GM18502 (cell line): ENCODE data around the gene RAB21.
"Not testable (repeated sequence)": the region's sequence is repeated elsewhere in the genome, so short reads cannot be mapped to it uniquely, and the experiment has no call there.

Source experiments
- ATAC-seq: cut with Tn5 transposase; IDR thresholded peaks from one replicate; pipeline ENCODE4 v1.9.1; 2021; ENCODE audit warnings: mild to moderate bottlenecking; ENCODE audit not compliant: unreplicated experiment, poor library complexity

RAB21 gene

GRCh38 chr12:71748081-71748850 lies 6.4 kb upstream of the RAB21 start:
- ATAC-seq: no peak

DNA sequence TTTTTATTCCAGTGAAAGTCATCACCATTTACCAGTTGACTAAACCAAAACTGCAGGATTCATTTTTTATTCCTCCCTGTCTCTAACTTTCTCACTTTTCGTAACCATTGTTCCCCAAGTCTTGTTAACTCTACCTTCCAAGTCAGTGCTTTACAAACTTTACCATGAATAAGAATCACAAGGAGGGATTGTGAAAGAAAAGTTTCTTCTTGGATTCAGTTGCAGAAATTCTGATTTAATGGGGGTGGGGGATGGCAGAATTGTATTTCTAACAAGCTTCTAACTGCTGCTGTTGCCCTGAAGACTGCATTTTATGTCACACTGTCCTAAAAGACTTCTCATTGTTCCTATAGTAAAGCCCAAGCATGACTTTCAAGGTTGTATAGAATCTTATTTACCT lies 5.0 kb upstream of the RAB21 start:
- ATAC-seq: no peak

DNA sequence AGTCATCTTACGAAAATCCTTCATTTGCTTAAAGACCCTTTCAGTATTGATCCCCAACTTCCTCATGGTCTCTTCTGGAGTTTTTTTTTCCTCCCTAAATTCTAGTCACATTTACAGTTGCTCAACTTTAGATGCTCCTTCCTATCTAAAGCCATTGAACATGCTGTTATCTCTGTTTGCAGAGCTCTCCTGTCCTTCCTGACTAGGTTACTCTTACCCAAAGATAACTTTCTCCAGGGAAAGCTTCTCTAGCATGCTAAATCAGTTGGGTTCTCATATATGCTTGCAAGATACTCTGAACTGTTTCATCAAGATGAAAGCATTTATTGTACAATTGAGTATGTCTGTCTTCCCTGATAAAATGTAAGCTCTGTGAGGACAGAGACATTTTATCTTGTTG lies 1.8 kb upstream of the RAB21 start:
- no peak for ATAC-seq

DNA sequence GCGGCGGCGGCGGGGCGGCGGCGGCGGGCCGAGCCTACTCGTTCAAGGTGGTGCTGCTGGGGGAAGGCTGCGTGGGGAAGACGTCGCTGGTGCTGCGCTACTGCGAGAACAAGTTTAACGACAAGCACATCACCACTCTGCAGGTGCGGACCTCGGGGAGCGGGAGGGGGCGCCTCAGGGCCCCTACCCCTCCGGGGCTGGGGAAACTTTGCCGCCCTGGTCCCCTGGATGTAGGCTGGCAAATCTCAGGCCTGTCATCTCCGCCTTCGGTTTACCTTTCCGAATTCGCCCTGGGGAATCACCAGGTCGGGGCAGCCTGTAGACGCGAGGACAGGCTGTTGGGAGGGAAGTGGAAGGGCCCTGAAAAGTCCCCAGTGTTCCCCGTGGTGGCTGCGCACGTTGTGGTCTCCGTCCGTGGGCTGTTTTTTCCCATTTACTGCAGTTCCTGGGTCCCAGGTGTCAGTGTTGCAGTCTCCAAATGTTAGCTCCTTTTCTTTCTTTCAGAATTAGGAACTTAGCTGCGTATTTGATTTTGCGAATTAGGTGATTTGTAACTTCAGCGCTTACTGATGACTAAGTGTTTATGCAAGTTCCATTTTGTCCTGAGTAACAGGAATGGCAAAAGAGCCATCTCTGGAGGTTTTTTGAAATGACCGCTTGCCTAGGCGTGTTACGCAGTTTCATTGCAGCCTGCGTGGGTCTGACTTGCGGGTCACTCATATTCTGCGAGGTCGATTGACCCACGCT lies 656 bp downstream of the RAB21 start:
- ATAC-seq: peak; percentile 58

GRCh38 chr12:71756054-71756690 lies 1.5 kb downstream of the RAB21 start:
- ATAC-seq: no peak

DNA sequence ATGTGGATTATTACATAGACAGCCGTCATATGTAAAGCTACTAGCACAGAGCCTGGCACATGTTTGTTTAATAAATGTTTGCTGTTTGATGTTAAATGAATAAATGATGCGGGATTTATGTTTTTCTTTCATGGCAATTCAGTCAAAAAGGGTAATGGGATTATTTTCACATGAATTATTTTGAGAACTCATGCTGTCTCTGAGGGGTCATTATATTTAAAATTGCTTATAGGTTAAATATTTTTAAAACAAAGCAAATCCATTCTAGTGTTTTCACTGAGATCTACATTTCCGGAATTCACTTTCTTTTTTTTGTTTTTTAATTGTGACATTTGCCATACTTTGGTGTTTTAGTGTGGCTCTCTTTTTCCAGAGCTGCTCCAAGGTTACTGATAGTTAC lies 5.3 kb downstream of the RAB21 start:
- no peak for ATAC-seq

DNA sequence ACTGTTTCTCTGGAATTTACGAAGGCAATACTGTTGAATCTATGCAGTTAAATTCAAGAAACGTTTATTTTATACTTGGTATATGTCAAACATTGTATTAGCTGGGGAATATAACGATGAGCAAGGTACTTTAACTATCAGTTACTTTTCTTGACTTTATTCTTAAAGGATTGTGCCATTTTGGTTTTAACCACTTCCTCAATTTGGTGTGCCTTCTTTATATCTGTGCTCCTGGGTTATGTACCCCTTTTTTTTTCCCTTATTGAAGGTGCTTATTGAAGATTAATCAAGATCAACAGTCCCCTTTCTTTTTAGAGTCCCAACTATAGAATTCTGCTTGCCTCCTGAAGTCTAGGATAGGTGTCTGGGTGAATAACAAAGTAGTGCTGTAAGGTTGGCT lies 5.8 kb downstream of the RAB21 start:
- ATAC-seq: no peak

DNA sequence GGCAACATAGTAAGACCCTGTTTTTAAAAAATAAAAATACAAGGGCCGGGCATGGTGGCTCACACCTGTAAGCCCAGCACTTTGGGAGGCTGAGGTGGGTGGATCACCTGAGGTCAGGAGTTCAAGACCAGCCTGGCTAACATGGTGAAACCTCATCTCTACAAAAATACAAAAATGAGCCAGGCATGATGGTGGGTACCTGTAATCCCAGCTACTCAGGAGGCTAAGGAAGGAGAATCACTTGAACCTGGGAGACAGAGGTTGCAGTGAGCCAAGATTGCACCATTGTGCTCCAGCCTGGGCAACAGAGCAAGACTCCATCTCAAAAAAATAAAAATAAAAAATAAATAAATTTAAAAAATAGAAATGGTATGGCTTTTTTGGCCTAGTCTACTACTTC lies 6.7 kb downstream of the RAB21 start:
- not testable (repeated sequence) for ATAC-seq

DNA sequence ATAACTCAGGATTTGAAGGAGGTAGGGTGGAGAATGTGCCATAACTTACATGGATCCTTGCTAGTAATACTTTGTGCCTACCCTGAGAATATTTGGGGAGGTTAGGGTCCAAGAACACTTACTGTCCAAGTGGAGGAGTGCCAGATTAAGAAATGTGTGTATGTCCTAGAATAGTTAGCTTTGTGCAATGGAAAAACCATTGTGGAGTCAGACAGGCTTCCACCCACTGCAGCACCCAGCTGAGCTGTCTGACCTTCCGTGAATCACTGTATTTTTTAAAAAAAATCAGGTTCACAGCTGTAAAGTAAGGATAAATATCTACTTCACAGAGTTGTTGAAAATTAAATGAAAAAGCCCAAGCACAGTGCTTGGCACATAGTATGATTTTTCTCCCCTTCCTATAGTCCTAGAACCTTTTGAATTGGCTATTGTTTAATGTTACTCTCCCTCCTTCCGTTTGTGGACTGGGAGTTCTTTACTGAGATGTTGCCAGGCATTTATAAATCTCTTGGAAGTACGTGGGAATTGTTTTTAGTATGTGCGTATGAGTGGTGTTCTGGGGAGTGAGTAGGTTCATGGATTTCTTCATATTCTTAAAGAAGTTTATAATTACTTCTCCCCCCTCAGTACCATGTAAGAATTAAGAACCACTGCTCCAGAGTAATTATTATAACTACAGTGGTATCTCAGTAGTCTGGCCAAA lies 9.2 kb downstream of the RAB21 start:
- ATAC-seq: no peak

DNA sequence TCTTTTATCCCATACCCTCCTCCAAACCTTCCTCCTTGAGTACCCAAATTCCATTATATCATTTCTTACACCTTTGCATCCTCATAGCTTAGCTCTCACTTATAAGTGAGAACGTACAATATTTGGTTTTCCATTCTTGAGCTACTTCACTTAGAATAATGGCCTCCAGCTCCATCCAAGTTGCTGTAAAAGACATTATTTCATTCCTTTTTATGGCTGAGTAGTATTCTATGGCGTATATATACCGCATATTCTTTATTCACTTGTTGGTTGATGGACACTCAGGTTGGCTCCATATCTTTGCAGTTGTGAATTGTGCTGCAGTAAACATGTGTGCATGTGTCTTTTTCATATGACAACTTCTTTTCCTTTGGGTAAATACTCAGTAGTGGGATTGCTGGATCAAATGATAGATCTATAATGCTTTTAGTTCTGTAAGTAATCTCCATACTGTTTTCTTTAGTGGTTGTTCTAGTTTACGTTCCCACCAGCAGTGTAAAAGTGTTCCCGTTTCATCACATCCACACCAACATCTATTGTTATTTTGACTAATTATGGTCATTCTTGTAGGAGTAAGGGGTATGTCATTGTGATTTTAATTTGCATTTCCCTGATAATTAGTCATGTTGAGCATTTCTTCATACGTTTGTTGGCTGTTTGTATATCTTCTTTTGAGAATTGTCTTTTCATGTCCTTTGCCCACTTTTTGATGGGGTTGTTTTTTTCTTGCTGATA lies 10.1 kb downstream of the RAB21 start:
- no peak for ATAC-seq

DNA sequence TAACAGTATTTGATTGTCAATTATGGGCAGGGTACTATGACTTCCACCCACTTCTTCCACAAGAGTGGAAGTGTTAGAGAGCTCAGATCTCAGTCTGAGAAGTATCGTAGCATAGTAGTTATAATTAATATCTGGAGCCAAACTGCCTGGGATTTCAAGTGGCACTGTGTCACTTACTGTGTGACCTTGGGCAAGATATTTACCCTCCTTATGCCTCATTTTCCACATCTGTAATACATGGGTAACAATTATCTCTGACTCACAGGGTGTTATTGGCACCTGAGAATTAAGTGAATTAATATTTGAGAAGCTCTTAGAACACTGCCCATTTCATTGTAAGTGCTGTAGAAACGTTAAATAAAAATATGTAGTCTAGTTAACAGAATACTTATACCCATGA lies 11.5 kb downstream of the RAB21 start:
- no peak for ATAC-seq

GRCh38 chr12:71767183-71767582 lies 12.5 kb downstream of the RAB21 start:
- ATAC-seq: no peak

- ATAC-seq: peak; percentile 49
Measured at GRCh38 chr12:71768900-71769299, 14.2 kb downstream of the RAB21 start.

DNA sequence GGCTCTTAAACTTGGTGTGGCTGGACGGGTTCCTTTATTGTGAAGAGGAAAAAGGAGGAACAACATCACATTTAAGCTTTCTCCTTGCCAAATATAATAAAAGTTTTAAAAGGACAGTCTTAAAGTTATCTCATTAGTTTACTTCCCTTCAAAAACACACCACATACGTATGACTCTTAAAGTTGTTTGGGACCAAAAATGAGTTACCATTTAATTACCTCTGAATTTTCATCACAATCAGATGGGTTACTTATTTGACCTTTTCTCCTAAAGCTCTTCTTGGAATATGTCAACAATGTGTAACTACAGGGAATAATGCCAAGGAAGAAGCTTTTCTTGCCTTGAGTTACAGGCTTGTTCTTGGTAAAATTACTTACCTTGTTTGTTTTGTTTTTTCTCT lies 16.4 kb downstream of the RAB21 start:
- no peak for ATAC-seq

GRCh38 chr12:71772735-71773134 lies 18.1 kb downstream of the RAB21 start:
- ATAC-seq: no peak

DNA sequence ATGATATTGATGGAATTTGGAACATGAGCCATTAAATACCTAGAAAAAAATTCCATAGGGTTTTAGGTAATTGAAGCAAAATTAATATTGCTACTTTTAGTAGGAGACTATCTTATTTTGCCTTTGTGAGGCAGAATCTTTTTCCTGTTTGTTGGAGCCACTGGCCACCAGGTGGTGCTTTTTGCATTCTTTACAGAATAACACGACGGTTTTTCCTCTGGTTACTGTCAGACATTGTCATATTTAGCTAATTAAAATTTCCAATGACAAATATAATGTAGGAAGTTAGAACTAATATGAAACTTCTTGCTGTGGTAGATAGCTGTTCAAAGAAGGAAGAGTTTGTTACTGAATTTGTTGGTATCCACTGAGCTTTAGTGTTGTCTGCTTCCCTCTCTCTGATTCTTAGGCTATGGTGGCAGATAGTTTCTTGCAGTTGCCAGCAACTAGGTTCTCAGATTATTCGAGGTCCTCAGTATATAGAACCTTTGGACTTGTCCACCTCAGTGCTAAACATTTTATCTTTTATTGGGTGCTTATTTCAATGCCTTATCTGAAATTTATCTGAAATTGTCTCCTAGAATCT lies 25.7 kb downstream of the RAB21 start:
- peak; percentile 78 for ATAC-seq

- peak; percentile 67 for ATAC-seq
Measured at GRCh38 chr12:71782017-71782416, 27.4 kb downstream of the RAB21 start.

- ATAC-seq: no peak
Measured at GRCh38 chr12:71786829-71787228, 32.2 kb downstream of the RAB21 start.

GRCh38 chr12:71787580-71787979 lies 32.9 kb downstream of the RAB21 start:
- no peak for ATAC-seq

DNA sequence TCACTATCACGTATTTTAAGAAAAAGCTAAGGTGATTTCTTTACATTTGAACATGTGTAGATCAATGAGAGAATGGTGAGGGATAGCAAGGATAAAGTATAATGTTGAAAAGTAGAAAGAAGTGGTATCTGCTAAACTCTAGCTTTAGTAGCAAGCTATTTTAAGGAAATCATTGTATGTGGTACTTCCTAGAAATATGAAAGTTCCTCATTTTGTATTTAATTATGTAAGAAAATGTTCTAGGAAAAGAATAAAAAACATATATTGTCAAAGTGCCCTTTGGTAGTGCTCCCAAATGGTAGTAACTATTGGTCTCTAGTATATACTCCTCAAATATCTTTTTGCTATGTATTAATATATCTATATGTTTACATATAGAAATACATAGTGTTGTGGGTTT lies 35.7 kb downstream of the RAB21 start:
- no peak for ATAC-seq
